ENCODE measurements around the gene CXCR6. TPM values are rescaled to one million over a fixed set of nuclear protein-coding genes. Genes with fewer than 3 reads are reported as not detected.

The CXCR6 gene
- total RNA-seq, 4 donors from 2014 or later: 0.29 to 0.51 TPM; not detected in 2

GRCh38 chr3:45942051-45942825 lies 1.0 kb upstream of the CXCR6 start:
- Histone ChIP-seq H3K27ac (peak overlapping the region in 3 of 4 donors; percentile 44 to 80 (median 49)), H3K27me3 (no peaks in the 10 kb centered on the region), H3K4me1 (peaks cover 20 to 40% of the 10 kb centered on the region in 2 donors), H3K9me3 (no peaks in the 10 kb centered on the region), H3K4me3 (no peak overlapping the region), H3K36me3 (peaks cover 0 to 18% of the 10 kb centered on the region in 2 donors)
- intact Hi-C loops (cut with DNase I; ENCODE audit: low total_unique reads): no loop called here
- DNase-seq (no peak), ATAC-seq (no peak)
- no peak for TF ChIP-seq CTCF (IDR thresholded peaks at IDR 0.05 in 4 of 5, conservative IDR thresholded peaks at IDR 0.05 in 1 of 5)
- TF ChIP-seq POLR2A (IDR thresholded peaks at IDR 0.05): no peak
- in situ Hi-C loops (cut with MboI; ENCODE audit: low sequenced_read_pairs in 4 of 4): loop anchor here (5.0 to 25.0 kb wide), 2 partner anchors 135 to 420 kb away; partner anchors contain the start of genes CCR2 (in 1 of the 4) and CCR5 (in 1 of the 4)

- TF ChIP-seq CTCF (IDR thresholded peaks at IDR 0.05 in 4 of 5, conservative IDR thresholded peaks at IDR 0.05 in 1 of 5): no peak
- no peak for TF ChIP-seq POLR2A (IDR thresholded peaks at IDR 0.05)
- H3K4me1 ChIP-seq: peaks cover 9 to 34% of the 10 kb centered on the region in 2 donors
- H3K4me3 ChIP-seq: no peak overlapping the region
- H3K9me3 ChIP-seq: no peaks in the 10 kb centered on the region
- intact Hi-C loops (cut with DNase I; ENCODE audit: low total_unique reads) (no loop called here), in situ Hi-C loops (cut with MboI; ENCODE audit: low sequenced_read_pairs in 4 of 4) (loop anchor here (5.0 to 25.0 kb wide), 2 partner anchors 132 to 417 kb away; partner anchors contain the start of genes CCR2 (in 1 of the 4) and CCR5 (in 1 of the 4))
- H3K27ac ChIP-seq: peak overlapping the region; percentile 13 to 100 (median 24)
- peaks cover 0 to 44% of the 10 kb centered on the region in 2 donors for H3K36me3 ChIP-seq
- ATAC-seq (no peak), DNase-seq (no peak)
- no peaks in the 10 kb centered on the region for H3K27me3 ChIP-seq
Measured at GRCh38 chr3:45944830-45945620, 1.8 kb downstream of the CXCR6 start.

- Histone ChIP-seq H3K36me3 (peaks cover 0 to 57% of the 10 kb centered on the region in 2 donors), H3K4me3 (no peak overlapping the region), H3K9me3 (no peaks in the 10 kb centered on the region), H3K27ac (peak overlapping the region in 3 of 4 donors; percentile 32 to 100 (median 60)), H3K27me3 (no peaks in the 10 kb centered on the region), H3K4me1 (peaks cover 8 to 22% of the 10 kb centered on the region in 2 donors)
- intact Hi-C loops (cut with DNase I; ENCODE audit: low total_unique reads): no loop called here
- DNase-seq (no peak), ATAC-seq (no peak)
- TF ChIP-seq CTCF (IDR thresholded peaks at IDR 0.05 in 4 of 5, conservative IDR thresholded peaks at IDR 0.05 in 1 of 5): peak in 2 of 5 experiments; percentile 11 to 18
- no peak for TF ChIP-seq POLR2A (IDR thresholded peaks at IDR 0.05)
- in situ Hi-C loops (cut with MboI; ENCODE audit: low sequenced_read_pairs in 4 of 4): loop anchor here in 1 of 4 donors (25.0 kb wide), 1 partner anchor 416 kb away; the partner anchor contains the start of genes CCR2 and CCR5
Measured at GRCh38 chr3:45946307-45946706, 3.0 kb downstream of the CXCR6 start.

GRCh38 chr3:45946875-45947274 lies 3.6 kb downstream of the CXCR6 start:
- DNase-seq (no peak), ATAC-seq (no peak)
- Histone ChIP-seq H3K27me3 (no peaks in the 10 kb centered on the region), H3K4me1 (peaks cover 5 to 17% of the 10 kb centered on the region in 2 donors), H3K36me3 (peaks cover 0 to 62% of the 10 kb centered on the region in 2 donors), H3K27ac (peak overlapping the region; percentile 18 to 100 (median 46)), H3K4me3 (no peak overlapping the region), H3K9me3 (no peaks in the 10 kb centered on the region)
- TF ChIP-seq CTCF (IDR thresholded peaks at IDR 0.05 in 4 of 5, conservative IDR thresholded peaks at IDR 0.05 in 1 of 5) (no peak), POLR2A (IDR thresholded peaks at IDR 0.05) (no peak)
- in situ Hi-C loops (cut with MboI; ENCODE audit: low sequenced_read_pairs in 4 of 4) (loop anchor here in 1 of 4 donors (25.0 kb wide), 1 partner anchor 415 kb away; the partner anchor contains the start of genes CCR2 and CCR5), intact Hi-C loops (cut with DNase I; ENCODE audit: low total_unique reads) (no loop called here)

Data from gastrocnemius medialis (tissue), 4 donors.